Ureter (tissue), 1 donor: ENCODE measurements around the gene ALLC. TPM values are rescaled to one million over a fixed set of nuclear protein-coding genes. Genes with fewer than 3 reads are reported as not detected.

ENCODE experiments used
- DNase-seq: peaks from one replicate; pipeline ENCODE4 v3.0.0-alpha.2; 2020; ENCODE audit warnings: low spot score
- total RNA-seq: library from RNA; stranded (reverse); gene quantifications from one replicate; pipeline ENCODE4 v1.2.4, GENCODE V29; 2023
- donor health status: DM: yes; HTN: yes; CAD: no.

ALLC gene
- total RNA-seq, 1 donor from 2014 or later, result not detected

DNA sequence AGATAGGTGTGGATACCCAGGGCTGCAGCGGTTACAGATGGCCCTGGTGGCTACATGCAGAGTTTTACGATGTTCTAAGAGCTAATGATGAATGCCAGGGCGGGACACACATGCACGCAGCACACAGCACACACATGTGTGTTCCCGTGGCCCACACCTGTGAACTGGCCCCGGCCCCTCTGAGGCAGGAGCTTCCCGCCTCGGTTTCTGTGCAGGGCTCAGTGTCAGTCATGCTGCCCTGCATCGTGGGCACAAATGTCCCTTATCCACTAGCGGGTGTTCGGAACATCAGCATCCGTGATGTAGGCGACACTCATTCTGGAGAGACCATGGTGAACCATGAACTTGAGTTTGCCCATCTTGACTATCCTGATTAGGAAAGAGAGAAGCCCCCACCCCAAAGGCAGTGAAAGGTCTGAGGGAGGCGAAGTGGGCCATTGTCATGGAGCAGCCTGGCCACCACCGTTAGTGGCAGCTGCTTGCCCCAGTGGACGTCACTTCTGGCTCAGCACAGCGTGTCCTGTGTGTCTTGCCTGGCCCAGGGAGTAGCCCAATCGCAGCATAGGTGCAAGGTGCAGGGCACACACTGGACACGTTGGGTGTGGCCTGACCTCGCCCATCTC is 89.1 kb downstream of the ALLC start:
- no peak for DNase-seq

DNA sequence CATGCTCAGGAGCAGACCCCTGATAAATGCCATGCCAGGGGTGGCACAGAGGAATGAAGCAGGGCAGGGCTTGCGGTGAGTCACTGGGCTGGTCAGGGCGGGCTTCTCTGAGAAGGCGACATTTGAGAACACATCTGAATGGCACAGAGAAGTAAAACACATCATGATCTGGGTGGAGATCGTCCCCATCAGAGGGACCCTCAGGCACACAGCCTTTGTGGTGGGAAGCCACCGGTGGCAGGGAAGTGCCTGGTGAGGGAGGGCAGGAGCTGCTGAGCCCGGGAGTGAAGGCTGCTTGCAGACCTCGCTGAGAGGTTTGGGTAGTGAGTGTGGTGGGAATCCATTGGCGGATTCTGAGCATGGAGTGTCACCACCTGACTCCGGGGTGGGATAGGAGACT is 89.8 kb downstream of the ALLC start:
- DNase-seq, result no peak

DNA sequence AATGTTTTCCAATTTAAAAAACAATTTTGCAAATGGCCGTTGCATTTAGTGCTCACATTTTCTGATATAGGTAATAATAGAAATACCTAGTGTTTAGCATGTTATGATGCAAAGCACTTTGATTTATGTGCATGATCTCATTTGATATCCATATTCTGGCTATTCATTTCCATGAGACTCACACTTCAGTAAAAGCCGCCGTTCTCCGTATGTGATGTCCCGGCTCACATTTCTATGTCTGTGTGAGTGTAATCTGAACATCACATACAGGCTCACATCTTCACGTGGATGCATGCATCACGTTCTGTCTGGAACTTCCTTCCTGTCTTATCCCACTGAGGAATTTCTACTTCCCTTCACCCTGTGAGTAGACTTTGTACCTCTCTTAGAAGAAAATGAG is 91.2 kb downstream of the ALLC start:
- no peak for DNase-seq

DNA sequence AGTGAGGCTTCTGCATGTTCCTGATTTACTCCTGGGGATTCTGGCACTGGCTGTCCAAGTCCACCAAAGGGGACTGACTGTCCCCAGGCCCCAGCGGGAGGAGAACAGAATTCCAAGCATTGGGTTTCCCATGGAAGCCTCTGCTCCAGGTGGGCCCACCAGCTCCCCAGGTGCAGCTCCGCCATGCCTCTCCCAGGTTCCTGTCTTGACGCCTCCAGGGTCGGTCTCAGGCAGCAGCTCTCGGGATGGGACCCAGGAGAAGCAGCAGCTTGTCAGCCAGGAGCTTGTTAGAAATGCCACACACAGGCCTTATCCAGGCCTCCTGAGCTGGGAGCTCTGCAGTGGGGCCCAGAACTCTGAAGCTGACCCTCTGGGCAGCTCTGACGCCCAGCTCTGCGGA is 93.3 kb downstream of the ALLC start:
- DNase-seq, result no peak

- DNase-seq, result no peak
These were observed 93.8 kb downstream of the ALLC start for GRCh38 chr2:3751806-3752205.

Other genes starting within 250 kb of the ALLC start
- 42.0 TPM for gene ADI1, start 138.7 kb upstream of the ALLC start, total RNA-seq
- 18.3 TPM for gene RNASEH1, start 99.9 kb upstream of the ALLC start, total RNA-seq
- gene RPS7, start 82.9 kb upstream of the ALLC start, total RNA-seq, result 1,218 TPM
- gene COLEC11, start 63.1 kb upstream of the ALLC start, total RNA-seq, result 2.4 TPM
- not detected for gene DCDC2C, start 45.4 kb downstream of the ALLC start, total RNA-seq